IPS-18c (cell line): ENCODE data around the gene ACACA.

ENCODE experiments used
- H3K4me3 ChIP-seq: 2 replicates; pipeline ENCODE4 v1.7.0; 2013; ENCODE audit warnings: low read depth, mild to moderate bottlenecking, low read length, moderate library complexity; ENCODE audit not compliant: insufficient read depth
- H3K9me3 ChIP-seq: one replicate; pipeline ENCODE4 v1.6.1; 2013; ENCODE audit warnings: mild to moderate bottlenecking, low read length, moderate library complexity; ENCODE audit not compliant: control insufficient read depth, insufficient read depth

ACACA gene

DNA sequence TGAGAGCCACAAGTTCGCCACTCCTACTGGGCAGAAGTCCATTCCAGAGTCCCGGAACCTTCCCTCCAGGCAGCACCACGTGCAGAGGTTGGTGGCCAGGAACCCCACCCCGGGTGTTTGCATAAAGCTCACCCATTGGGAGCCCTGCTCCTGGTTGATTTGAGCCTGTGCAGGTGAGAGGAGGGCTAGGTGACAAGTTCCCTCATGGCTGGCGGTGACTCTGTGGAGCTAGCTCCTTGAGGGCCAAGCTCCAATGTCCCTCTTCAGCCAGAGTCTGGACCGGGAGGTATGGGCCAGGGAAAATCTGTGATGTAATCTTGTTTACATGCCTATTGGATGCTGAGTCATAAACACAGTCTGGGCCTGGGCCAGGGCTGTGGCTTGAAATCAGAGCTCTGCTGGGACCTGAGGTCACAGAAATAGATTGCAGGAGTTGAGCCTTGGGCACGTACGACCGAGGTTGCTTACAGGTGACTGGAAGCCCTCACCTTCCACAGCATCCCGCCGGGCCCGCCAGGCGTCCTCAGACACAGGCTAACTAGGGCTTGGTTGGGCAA lies 339.0 kb downstream of the ACACA start:
- Histone ChIP-seq H3K4me3 (no peak overlapping the region), H3K9me3 (no peaks in the 10 kb centered on the region)

DNA sequence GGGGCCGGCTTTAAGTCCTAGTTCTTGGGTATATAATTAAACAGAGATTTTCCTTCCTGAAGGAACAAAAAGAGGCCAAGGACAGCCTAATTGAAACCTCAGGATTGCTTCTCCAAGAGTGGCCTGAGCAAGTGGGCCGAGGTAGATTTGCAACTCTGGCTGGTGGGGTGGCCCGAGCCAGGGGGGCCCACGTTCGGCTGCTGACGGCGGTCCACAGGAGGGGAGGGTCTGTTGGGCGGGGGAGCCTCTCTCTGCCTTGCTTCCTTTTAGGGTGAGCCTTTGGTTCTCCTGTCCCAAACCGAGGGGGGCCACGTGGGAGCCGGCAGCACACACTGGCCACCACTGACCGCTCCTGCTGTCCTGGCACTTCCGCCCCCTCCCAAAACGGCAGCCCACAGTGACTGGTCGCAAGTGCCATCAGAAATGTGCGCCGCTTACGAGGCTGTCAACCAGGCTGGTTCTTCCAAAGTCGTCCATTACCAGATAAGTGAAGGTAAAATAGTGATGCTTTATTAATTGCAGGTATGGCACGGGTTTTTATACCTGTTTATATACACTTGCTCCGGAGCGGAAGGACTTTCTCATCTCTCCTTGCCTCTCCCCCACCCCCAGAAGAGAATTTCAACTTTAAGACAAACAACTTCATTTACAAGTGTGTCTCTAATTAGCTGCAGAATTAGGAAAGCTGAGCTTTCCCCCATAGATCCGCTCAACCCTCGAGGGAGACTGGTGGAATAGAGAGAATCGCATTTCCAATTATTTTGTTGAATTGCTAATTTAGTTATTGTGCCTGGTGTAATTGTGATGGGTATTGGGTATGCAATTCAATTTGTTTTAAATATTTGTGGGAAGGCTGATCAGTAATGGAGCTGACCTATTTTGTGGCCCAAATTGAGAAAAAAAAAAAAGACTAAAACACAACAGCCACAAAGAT lies 340.0 kb downstream of the ACACA start:
- Histone ChIP-seq H3K9me3 (no peaks in the 10 kb centered on the region), H3K4me3 (no peak overlapping the region)

DNA sequence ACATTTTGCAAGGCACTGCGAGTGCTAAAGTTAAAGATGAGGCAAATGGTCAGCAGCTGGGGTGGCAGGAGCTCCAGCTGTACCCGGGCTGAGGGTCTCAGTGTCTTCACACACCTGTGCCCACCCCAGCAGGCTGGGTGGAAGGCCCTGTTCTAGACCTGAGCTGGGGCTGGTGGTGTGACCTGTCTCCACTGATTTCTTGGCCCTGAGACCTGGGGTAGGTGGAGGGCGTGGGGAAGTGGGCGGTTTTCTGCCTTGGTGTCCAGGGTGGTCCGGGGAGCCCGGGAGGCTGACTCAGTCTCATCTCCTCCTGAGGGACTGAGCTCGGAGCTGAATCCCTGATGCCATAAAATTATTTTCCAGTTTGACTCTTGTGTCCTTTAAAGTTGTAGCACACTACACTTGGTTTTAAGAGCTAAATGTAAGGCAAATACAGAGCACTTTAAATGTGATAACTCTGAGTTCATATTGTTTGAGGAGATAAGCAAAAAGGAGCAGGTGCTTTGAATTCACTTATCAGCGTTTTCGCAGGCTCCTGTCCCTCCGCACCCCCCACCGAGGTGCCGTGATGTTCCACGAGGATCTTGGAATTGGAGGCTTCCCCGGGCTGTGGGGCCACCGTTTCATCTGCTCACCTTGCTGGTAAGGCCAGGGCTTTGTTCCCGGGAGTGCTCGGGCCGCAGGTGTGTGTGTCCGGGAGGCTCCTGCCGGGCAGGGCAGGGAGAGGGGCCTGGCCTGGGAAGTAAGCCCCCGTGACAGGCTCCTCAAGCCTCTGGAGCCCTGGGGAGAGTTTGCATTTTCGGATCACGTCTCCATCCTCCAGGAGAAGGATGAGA lies 340.9 kb downstream of the ACACA start:
- Histone ChIP-seq H3K9me3 (no peaks in the 10 kb centered on the region), H3K4me3 (no peak overlapping the region)

DNA sequence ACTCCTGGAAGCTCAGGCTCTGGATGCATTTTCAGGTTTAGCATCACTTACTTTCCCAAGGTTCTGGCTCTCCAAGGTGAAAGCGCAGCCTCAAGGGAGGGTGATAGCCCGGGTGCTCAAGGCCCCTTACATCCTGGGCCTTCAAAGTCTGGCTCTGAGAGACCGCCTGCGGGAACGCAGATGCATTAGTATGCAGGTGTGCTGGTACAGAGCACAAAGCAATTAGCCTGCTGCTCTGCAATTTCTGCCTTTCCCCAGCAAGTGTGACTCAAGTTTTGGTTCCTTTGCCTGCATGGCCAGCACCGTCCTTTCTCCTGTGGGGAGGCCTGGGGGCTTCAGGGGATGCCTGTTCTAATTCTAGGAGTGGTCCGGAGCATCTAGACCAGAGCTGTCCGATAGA lies 341.7 kb downstream of the ACACA start:
- Histone ChIP-seq H3K4me3 (no peak overlapping the region), H3K9me3 (no peaks in the 10 kb centered on the region)

GRCh38 chr17:37064206-37064605 lies 342.4 kb downstream of the ACACA start:
- no peaks in the 10 kb centered on the region for H3K9me3 ChIP-seq
- no peak overlapping the region for H3K4me3 ChIP-seq

DNA sequence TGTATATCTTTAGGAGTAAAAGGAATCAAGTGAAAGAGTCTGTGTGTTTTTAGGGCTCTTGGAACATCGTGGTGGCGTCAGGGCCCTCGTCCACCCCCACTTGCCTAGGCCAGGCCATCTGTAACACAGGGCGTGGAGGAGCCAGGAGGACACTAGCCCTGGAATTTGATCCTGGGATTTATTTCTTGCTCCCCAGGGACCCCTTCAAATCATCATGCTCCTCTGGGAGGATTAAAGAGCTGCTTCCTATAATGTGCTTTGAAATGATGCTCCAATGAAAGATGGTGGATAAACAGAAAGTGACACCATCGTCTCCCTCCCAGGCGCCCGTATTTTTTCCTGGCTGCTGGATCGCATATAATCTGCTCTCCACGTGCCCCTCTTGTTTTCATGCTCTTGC lies 344.6 kb downstream of the ACACA start:
- no peaks in the 10 kb centered on the region for H3K9me3 ChIP-seq
- no peak overlapping the region for H3K4me3 ChIP-seq

DNA sequence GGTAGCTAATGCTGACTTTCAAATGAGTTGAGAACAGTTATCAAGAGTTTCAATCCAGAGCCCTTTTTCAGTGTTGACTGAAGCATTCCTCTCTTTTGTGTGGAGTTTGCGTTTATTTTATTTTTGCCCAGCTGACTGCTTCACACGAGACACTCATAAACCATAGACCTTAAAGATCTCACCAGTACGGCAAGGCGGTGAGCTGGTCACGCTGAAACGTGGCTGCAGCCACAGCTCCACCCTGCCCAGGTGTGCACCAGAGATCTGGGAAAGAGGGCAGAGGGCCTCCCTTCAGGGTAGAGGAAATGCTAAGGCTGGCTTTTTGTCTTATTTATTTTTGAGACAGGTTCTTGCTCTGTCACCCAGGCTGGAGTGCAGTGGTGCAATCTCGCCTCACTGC lies 345.7 kb downstream of the ACACA start:
- Histone ChIP-seq H3K9me3 (no peaks in the 10 kb centered on the region), H3K4me3 (no peak overlapping the region)

DNA sequence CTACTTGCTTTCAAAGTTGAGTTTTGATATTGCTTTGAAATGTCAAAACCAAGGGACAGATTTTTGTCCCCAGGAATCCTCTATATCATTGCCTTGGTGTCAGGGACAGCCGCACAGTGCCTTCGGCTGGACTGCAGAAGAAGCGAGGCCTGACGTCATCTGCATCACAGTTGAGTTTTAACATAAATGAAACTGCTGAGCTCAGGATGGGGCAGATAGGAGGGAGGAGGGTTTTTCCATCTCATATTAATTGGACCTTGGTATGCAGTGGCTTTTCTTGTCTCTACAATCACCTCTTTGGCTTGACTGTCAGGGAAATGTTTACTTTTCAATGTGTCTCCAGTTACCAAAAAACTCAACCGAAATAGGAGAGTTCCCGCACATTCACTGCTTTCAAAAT lies 346.5 kb downstream of the ACACA start:
- H3K9me3 ChIP-seq, result no peaks in the 10 kb centered on the region
- H3K4me3 ChIP-seq, result no peak overlapping the region

GRCh38 chr17:37059493-37059892 lies 347.1 kb downstream of the ACACA start:
- Histone ChIP-seq H3K9me3 (no peaks in the 10 kb centered on the region), H3K4me3 (no peak overlapping the region)

DNA sequence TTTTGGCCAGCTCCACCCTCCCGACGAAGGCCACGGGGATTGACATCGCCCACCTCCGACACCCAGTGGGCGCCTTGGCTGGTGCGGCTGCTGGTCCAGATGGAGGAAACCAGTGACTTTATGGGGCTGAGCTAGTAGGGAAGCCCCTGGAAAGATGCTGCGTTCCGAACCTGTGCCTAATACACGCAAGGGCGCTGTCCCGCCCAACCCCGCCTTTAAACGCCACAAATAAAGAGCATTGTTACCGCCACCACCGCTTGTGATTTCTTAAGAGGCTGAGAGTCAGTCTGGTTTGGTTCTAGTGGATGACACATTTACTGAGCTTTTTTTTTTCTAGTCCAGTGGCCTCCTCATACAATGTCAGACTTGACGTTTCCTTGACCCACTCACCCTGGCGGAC lies 350.0 kb downstream of the ACACA start:
- Histone ChIP-seq H3K4me3 (no peak overlapping the region), H3K9me3 (no peaks in the 10 kb centered on the region)

DNA sequence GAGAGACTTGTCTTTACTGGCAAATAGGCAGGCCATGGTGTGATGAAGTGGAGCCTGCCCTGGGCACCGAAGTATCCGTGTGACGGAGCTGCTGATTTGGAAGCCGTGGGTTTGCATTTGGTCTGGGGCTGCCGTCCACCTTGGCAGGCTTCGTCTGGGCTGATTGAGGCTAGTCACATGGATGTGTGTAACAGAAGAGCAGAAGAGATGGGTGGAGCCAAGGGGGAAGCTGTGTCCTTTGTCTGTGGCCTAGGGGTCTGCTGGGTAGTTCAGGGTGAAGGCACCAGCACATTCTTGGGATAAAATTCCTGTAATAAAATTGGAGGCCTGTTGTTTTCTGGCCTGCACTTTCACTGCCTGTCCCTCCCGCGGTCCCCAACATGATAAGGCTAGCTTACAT lies 351.7 kb downstream of the ACACA start:
- H3K4me3 ChIP-seq, result no peak overlapping the region
- H3K9me3 ChIP-seq, result no peaks in the 10 kb centered on the region

DNA sequence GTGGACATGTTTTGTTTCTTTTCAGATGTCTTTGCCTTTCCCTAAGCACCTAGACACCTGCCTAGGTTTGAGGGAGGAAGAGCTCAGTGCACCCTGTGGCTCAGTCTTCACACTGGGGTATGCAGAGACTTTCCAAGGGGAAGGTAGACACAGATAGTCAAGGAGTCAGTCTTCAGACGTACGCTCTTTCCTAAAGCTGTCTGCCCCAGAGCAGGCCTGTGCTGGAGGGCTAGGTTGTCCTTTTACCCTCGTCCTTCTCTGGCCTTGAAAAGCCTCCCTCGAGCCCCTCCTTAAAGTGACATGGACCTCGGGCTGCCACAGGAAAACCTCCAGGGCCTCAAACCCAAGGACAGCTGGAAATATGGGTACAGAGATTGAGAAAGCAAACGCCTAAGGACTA lies 354.2 kb downstream of the ACACA start:
- no peaks in the 10 kb centered on the region for H3K9me3 ChIP-seq
- H3K4me3 ChIP-seq, result no peak overlapping the region

- Histone ChIP-seq H3K4me3 (no peak overlapping the region), H3K9me3 (no peaks in the 10 kb centered on the region)
Measured at GRCh38 chr17:37051833-37052232, 354.8 kb downstream of the ACACA start.

DNA sequence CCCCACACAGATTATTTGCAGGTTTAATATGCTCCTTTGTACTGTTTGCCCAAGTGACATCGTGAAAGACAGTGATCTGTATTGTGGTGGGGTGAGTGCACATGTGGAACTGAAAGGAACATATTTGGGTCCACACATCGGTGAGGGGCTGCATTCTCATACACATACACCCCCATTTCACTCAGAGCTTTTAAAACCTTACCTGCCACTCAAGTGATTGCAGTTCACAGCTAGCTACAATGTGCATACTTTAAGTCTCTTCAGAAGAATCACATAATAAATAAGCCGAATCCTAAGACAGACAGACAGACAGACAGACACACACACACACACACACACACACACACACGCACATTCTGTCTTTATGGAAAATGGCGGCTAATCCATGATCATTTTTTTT lies 355.3 kb downstream of the ACACA start:
- Histone ChIP-seq H3K9me3 (no peaks in the 10 kb centered on the region), H3K4me3 (no peak overlapping the region)

DNA sequence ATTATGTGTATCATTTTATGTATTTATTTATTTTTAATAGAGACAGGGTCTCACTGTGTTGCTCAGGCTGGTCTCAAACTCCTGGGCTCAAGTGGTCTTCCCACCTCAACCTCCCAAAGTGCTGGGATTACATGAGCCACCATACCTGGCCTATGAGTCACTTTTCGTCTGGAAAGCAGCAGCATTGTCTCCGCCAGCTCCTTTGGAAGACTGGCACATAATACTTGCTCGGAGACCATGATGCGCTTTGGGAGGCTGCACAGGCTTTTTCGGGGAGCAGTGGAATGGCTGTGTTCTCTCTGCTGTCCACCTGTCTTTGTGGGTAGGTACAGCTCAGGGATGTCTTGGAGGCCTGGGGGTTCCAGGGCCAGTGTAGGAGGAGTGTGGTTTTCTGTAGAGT lies 355.7 kb downstream of the ACACA start:
- H3K4me3 ChIP-seq, result no peak overlapping the region
- H3K9me3 ChIP-seq, result no peaks in the 10 kb centered on the region

DNA sequence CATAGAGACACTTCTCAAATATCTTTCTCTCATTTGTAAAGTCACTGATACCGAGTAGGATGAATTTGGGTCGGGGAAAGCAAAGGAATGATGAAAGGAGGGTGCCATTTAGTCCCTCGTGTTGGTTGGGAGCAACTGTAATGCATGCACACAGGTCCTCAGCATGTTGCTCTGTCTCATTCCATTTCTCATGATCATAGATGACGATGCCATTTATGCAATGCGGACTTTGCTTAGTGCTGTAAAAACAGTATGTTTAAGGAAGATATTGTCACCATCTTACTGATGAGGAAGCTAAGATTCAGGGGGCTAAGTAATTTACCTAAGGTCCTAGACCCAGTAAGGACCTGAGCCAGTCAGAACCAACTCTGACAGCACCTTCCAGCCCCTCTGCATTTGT lies 357.8 kb downstream of the ACACA start:
- H3K4me3 ChIP-seq, result no peak overlapping the region
- H3K9me3 ChIP-seq, result no peaks in the 10 kb centered on the region

DNA sequence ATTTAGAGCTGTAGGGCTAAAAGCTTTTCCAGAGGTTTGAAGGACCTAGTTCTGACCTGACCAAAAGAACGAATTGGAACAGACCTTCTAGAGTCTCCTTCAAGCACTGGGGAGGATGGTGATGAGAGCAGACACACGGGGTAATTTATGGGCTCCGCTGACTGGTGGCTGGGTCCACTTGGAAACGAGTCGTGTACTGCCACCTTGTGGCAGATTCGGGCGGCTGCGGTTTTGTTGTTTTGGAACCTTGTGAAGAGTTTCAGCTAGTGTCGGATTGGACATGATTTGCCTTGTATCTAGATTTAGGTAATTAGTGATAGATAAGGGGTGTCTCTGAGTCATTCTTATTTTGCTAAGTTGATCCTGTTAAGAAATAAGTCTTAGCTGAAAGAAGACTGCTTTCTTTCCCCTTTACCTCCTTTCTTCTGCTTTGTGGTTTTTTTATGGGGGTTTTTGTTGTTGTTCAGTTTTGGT lies 359.0 kb downstream of the ACACA start:
- Histone ChIP-seq H3K4me3 (no peak overlapping the region), H3K9me3 (no peaks in the 10 kb centered on the region)
